ENCODE results near the gene ELOVL5.
"Not testable (repeated sequence)": the region's sequence is repeated elsewhere in the genome, so short reads cannot be mapped to it uniquely, and the experiment has no call there.

ELOVL5 gene

DNA sequence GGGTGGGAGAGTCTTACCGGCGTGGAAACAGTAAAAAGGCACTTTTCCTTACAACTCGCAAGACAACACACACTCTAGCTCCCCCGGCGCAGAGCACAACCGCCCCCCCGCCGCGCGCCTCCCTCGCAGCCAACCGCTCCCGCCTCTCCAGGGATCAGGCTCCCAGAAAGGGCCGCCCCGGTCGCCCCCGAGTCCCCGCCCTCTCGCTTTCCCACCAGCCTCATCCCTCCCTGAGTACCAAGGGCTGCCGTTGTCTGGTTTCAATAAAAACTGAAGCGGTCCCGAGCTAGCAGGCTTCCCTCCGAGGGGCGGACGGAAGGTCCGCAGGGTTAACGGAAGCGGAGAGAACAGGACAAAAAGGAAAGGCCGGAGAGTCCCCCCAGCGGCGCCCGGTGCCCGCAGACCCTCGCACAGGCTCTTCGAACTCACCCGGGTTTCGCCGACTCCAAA, 804 bp downstream of the ELOVL5 start:
- TF ChIP-seq, protein P1, sequence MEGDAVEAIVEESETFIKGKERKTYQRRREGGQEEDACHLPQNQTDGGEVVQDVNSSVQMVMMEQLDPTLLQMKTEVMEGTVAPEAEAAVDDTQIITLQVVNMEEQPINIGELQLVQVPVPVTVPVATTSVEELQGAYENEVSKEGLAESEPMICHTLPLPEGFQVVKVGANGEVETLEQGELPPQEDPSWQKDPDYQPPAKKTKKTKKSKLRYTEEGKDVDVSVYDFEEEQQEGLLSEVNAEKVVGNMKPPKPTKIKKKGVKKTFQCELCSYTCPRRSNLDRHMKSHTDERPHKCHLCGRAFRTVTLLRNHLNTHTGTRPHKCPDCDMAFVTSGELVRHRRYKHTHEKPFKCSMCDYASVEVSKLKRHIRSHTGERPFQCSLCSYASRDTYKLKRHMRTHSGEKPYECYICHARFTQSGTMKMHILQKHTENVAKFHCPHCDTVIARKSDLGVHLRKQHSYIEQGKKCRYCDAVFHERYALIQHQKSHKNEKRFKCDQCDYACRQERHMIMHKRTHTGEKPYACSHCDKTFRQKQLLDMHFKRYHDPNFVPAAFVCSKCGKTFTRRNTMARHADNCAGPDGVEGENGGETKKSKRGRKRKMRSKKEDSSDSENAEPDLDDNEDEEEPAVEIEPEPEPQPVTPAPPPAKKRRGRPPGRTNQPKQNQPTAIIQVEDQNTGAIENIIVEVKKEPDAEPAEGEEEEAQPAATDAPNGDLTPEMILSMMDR (conservative IDR thresholded peaks at IDR 0.05) = no peak
- TF ChIP-seq ZFX (IDR thresholded peaks at IDR 0.05) = no peak
- peak overlapping the region; percentile 97 for H3K27ac ChIP-seq

GRCh38 chr6:53347250-53347920, 1.4 kb downstream of the ELOVL5 start:
- TF ChIP-seq, protein P1 (conservative IDR thresholded peaks at IDR 0.05) = no peak
- no peak for TF ChIP-seq ZFX (IDR thresholded peaks at IDR 0.05)
- peak overlapping the region; percentile 97 for H3K27ac ChIP-seq

- H3K27ac ChIP-seq = not testable (repeated sequence)
Measured at GRCh38 chr6:53346049-53346448, 2.7 kb downstream of the ELOVL5 start.

DNA sequence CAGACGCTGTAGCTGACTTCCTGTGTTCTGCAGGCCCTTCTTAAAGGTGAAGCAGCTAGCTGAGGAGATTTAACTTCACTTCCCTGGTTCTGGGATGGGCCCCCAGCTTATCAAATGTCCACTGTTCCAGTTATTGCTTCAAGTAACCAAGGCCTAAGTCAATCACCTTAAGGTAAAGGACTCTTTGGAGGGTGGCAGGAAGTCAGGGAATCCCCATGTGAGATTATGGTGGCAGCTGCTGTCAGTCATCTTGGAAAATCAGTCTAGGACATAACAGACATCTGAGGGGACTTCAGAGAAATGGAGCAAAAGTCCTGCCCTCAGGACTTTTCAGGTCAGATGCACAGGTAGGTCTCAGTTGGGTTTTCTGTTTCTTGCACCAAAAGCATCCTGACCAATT, 3.8 kb downstream of the ELOVL5 start:
- no peak overlapping the region; the same call in 1 of the 2 replicates for H3K27ac ChIP-seq
- no peak for TF ChIP-seq ZFX (IDR thresholded peaks at IDR 0.05)
- TF ChIP-seq, protein P1 (conservative IDR thresholded peaks at IDR 0.05) = no peak

- no peak overlapping the region for H3K27ac ChIP-seq
- TF ChIP-seq, protein P1 (conservative IDR thresholded peaks at IDR 0.05) = no peak
- no peak for TF ChIP-seq ZFX (IDR thresholded peaks at IDR 0.05)
Measured at GRCh38 chr6:53343092-53343491, 5.7 kb downstream of the ELOVL5 start.

DNA sequence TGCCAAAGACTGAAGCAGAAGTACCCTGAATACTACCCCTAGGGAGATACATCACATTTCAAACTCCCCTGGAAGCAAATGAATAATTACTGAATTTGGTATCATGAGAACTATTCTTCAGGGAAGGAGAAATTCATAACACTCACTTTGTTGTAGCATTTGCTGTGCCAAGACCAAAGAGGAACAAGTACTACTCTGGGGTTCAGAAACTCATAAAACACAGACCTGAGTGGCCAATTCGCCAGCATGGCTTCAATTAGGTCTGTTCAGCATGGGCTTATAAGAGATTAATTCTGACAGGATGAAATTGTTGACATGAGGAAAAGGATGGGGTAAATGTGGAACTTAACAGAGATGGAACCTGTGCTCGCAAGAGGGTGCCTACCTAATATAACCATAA, 6.5 kb downstream of the ELOVL5 start:
- no peak for TF ChIP-seq ZFX (IDR thresholded peaks at IDR 0.05)
- TF ChIP-seq, protein P1 (conservative IDR thresholded peaks at IDR 0.05) = no peak
- no peak overlapping the region for H3K27ac ChIP-seq

GRCh38 chr6:53340536-53340935, 8.2 kb downstream of the ELOVL5 start:
- no peak for TF ChIP-seq ZFX (IDR thresholded peaks at IDR 0.05)
- TF ChIP-seq, protein P1 (conservative IDR thresholded peaks at IDR 0.05) = no peak
- no peak overlapping the region for H3K27ac ChIP-seq

- no peak overlapping the region for H3K27ac ChIP-seq
- TF ChIP-seq, protein P1 (conservative IDR thresholded peaks at IDR 0.05) = no peak
- no peak for TF ChIP-seq ZFX (IDR thresholded peaks at IDR 0.05)
Measured at GRCh38 chr6:53339424-53339823, 9.3 kb downstream of the ELOVL5 start.

Measured in C4-2B (cell line).